Measurements from ENCODE around the gene HIP1R. TPM values are rescaled to one million over a fixed set of nuclear protein-coding genes. Genes with fewer than 3 reads are reported as not detected.

Gene HIP1R
- total RNA-seq, 1 experiment from 2014 or later, result 36.7 TPM

- POLR2A ChIA-PET, result interaction anchor here (0.6 kb wide), 1 partner anchor 45 kb away, joined by 5 read pairs; no protein-coding TSS in a partner anchor
- Histone ChIP-seq H3K4me1 (ENCODE audit: control insufficient read depth, insufficient read depth, low read length) (peaks cover 33% of the 10 kb centered on the region), H3K36me3 (ENCODE audit: control insufficient read depth, insufficient read depth, low read length) (no peaks in the 10 kb centered on the region; the same call in 1 of the 2 replicates), H3K27me3 (ENCODE audit: control insufficient read depth, insufficient read depth, low read length) (no peaks in the 10 kb centered on the region), H3K4me3 (ENCODE audit: low read depth in 2 of 2, low read length in 2 of 2) (no peak overlapping the region), H3K27ac (ENCODE audit: low read length) (no peak overlapping the region), H3K9me3 (ENCODE audit: control insufficient read depth, insufficient read depth, low read depth, low read length) (no peaks in the 10 kb centered on the region)
- no peak for TF ChIP-seq SIN3A (IDR thresholded peaks at IDR 0.05; ENCODE audit: borderline replicate concordance, insufficient read depth, low read depth, low read length)
- no peak for TF ChIP-seq CTCF (IDR thresholded peaks at IDR 0.05)
- TF ChIP-seq TCF7L2 (IDR thresholded peaks at IDR 0.05; ENCODE audit: low read depth, low read length), result no peak
- no peak for TF ChIP-seq REST (IDR thresholded peaks at IDR 0.05; ENCODE audit: insufficient read depth in 1 of 2, low read depth in 2 of 2, low read length in 1 of 2)
- no peak for TF ChIP-seq POLR2AphosphoS5 (IDR thresholded peaks at IDR 0.05; ENCODE audit: low read depth, low read length)
- in situ Hi-C loops (cut with HindIII; ENCODE audit: low pct_unique_long_range_greater_than_20kb, low sequenced_read_pairs), result no loop called here
- DNase-seq (ENCODE audit: low read depth, low spot score) (no peak), ATAC-seq (no peak)
- CTCF ChIA-PET, result interaction anchor here (0.7 to 0.8 kb wide), 2 partner anchors 99 to 112 kb away, joined by 4 read pairs; no protein-coding TSS in a partner anchor
- BruUV-seq (replicated peaks), result no TSS peak
- intact Hi-C loops (cut with micrococcal nuclease; ENCODE audit: unreplicated experiment), result no loop called here
These were observed 23.5 kb downstream of the HIP1R start for GRCh38 chr12:122858591-122859302.

GRCh38 chr12:122859303-122860039 lies 24.2 kb downstream of the HIP1R start:
- POLR2A ChIA-PET, result no interaction called here
- Histone ChIP-seq H3K4me3 (ENCODE audit: low read depth in 2 of 2, low read length in 2 of 2) (no peak overlapping the region), H3K9me3 (ENCODE audit: control insufficient read depth, insufficient read depth, low read depth, low read length) (no peaks in the 10 kb centered on the region), H3K27ac (ENCODE audit: low read length) (0 out of 2 replicates have a peak overlapping the region, but pooled peaks have one; percentile 44), H3K36me3 (ENCODE audit: control insufficient read depth, insufficient read depth, low read length) (no peaks in the 10 kb centered on the region; the same call in 1 of the 2 replicates), H3K27me3 (ENCODE audit: control insufficient read depth, insufficient read depth, low read length) (no peaks in the 10 kb centered on the region), H3K4me1 (ENCODE audit: control insufficient read depth, insufficient read depth, low read length) (peaks cover 34% of the 10 kb centered on the region)
- CTCF ChIA-PET, result interaction anchor here (0.7 to 3.2 kb wide), 6 partner anchors 20 to 123 kb away, joined by 4 to 21 read pairs (median 6); no protein-coding TSS in a partner anchor
- no peak for TF ChIP-seq POLR2AphosphoS5 (IDR thresholded peaks at IDR 0.05; ENCODE audit: low read depth, low read length)
- TF ChIP-seq REST (IDR thresholded peaks at IDR 0.05; ENCODE audit: insufficient read depth in 1 of 2, low read depth in 2 of 2, low read length in 1 of 2), result no peak
- 0 out of 2 replicates have a peak, but pooled peaks have one; percentile 16 for TF ChIP-seq SIN3A (IDR thresholded peaks at IDR 0.05; ENCODE audit: borderline replicate concordance, insufficient read depth, low read depth, low read length)
- TF ChIP-seq CTCF (IDR thresholded peaks at IDR 0.05), result no peak
- in situ Hi-C loops (cut with HindIII; ENCODE audit: low pct_unique_long_range_greater_than_20kb, low sequenced_read_pairs), result no loop called here
- DNase-seq (ENCODE audit: low read depth, low spot score), result no peak
- no TSS peak for BruUV-seq (replicated peaks)
- intact Hi-C loops (cut with micrococcal nuclease; ENCODE audit: unreplicated experiment), result loop anchor here (2.0 kb wide), 1 partner anchor 99 kb away; no protein-coding TSS in a partner anchor
- no peak for ATAC-seq
